Mesendoderm (in vitro differentiated cells): ENCODE data around the gene IPCEF1.
"Not testable (repeated sequence)": the region's sequence is repeated elsewhere in the genome, so short reads cannot be mapped to it uniquely, and the experiment has no call there.

Experiments
- DNase-seq: peaks from one replicate; pipeline ENCODE4 v3.0.0; 2013
- H2AK5ac ChIP-seq: 2 replicates; pipeline ENCODE4 v1.6.1; 2013; ENCODE audit warnings: low read length, inconsistent platforms
- H2BK120ac ChIP-seq: 2 replicates; pipeline ENCODE4 v1.6.1; 2013; ENCODE audit warnings: low read depth, mild to moderate bottlenecking, low read length, moderate library complexity, mixed read lengths
- H2BK15ac ChIP-seq: replicated peaks from 2 replicates; pipeline ENCODE4 v1.6.1; 2013; ENCODE audit warnings: low read depth, mild to moderate bottlenecking, moderate library complexity
- H2BK5ac ChIP-seq: 2 replicates; pipeline ENCODE4 v1.6.1; 2013; ENCODE audit warnings: low read length, inconsistent platforms
- H3K18ac ChIP-seq: 2 replicates; pipeline ENCODE4 v1.6.1; 2013; ENCODE audit warnings: mild to moderate bottlenecking, low read length, mixed read lengths
- H3K23ac ChIP-seq: one replicate; pipeline ENCODE4 v1.6.1; 2013; ENCODE audit warnings: low read length
- H3K27ac ChIP-seq: 2 replicates; pipeline ENCODE4 v1.5.1; 2013; ENCODE audit warnings: low read depth, mild to moderate bottlenecking, inconsistent platforms, low read length, moderate library complexity
- H3K27me3 ChIP-seq: 2 replicates; pipeline ENCODE4 v1.6.1; 2013; ENCODE audit warnings: low read length, control low read depth, mild to moderate bottlenecking, inconsistent platforms; ENCODE audit not compliant: insufficient read depth, poor library complexity
- H3K36me3 ChIP-seq: 2 replicates; pipeline ENCODE4 v1.6.1; 2013; ENCODE audit warnings: low read length, inconsistent platforms; ENCODE audit not compliant: control insufficient read depth, insufficient read depth
- H3K4ac ChIP-seq: one replicate; pipeline ENCODE4 v1.6.1; 2013; ENCODE audit warnings: low read depth, mild to moderate bottlenecking, low read length, moderate library complexity
- H3K4me1 ChIP-seq: 2 replicates; pipeline ENCODE4 v1.6.1; 2013; ENCODE audit warnings: low read depth, low read length, inconsistent platforms; ENCODE audit not compliant: control insufficient read depth
- H3K4me2 ChIP-seq: 2 replicates; pipeline ENCODE4 v1.6.1; 2013; ENCODE audit warnings: low read length
- H3K4me3 ChIP-seq: 2 replicates; pipeline ENCODE4 v1.5.1; 2013; ENCODE audit warnings: mild to moderate bottlenecking, low read length
- H3K56ac ChIP-seq: one replicate; pipeline ENCODE4 v1.6.1; 2013; ENCODE audit warnings: low read length
- H3K79me1 ChIP-seq: 2 replicates; pipeline ENCODE4 v1.6.1; 2013; ENCODE audit warnings: low read length, inconsistent platforms
- H3K79me2 ChIP-seq: 2 replicates; pipeline ENCODE4 v1.6.1; 2013; ENCODE audit warnings: mild to moderate bottlenecking, low read length; ENCODE audit not compliant: control insufficient read depth, insufficient read depth
- H3K9ac ChIP-seq: 2 replicates; pipeline ENCODE4 v1.6.1; 2013; ENCODE audit warnings: low read length, inconsistent platforms
- H4K5ac ChIP-seq: one replicate; pipeline ENCODE4 v1.6.1; 2013; ENCODE audit warnings: low read length
- H4K8ac ChIP-seq: one replicate; pipeline ENCODE4 v1.6.1; 2013; ENCODE audit warnings: low read depth, mild to moderate bottlenecking, control low read depth, low read length, moderate library complexity
- WGBS: extraction: QIAGEN DNeasy Blood & Tissue Kit; methylation state at CpG from one replicate; pipeline ENCODE4 v1.1.7; 2013; ENCODE audit warnings: low lambda C conversion rate, missing lambda C conversion rate; ENCODE audit not compliant: insufficient coverage; ENCODE audit errors: extremely low coverage; 5-methylcytosine and 5-hydroxymethylcytosine counted together

IPCEF1 gene

GRCh38 chr6:154341871-154342270 is 14.7 kb downstream of the IPCEF1 start:
- Histone ChIP-seq H2BK120ac (no peak overlapping the region), H4K5ac (no peak overlapping the region), H2BK5ac (no peak overlapping the region), H4K8ac (no peak overlapping the region), H3K4ac (no peak overlapping the region), H3K79me2 (no peaks in the 10 kb centered on the region), H3K27ac (no peak overlapping the region), H3K18ac (no peak overlapping the region), H2BK15ac (no peak overlapping the region), H3K36me3 (no peaks in the 10 kb centered on the region), H3K4me1 (peaks cover 2% of the 10 kb centered on the region), H3K23ac (no peak overlapping the region), H3K4me3 (no peak overlapping the region), H2AK5ac (no peak overlapping the region), H3K9ac (no peak overlapping the region), H3K56ac (no peak overlapping the region), H3K79me1 (no peaks in the 10 kb centered on the region), H3K27me3 (no peaks in the 10 kb centered on the region), H3K4me2 (no peak overlapping the region)
- WGBS, result no CpG with 5 or more reads among the region's 5 CpGs
- peak; percentile 41 for DNase-seq

- Histone ChIP-seq H2BK15ac (peak overlapping the region; percentile 39), H3K79me1 (no peaks in the 10 kb centered on the region), H3K4ac (no peak overlapping the region), H3K18ac (no peak overlapping the region), H3K4me3 (no peak overlapping the region), H4K5ac (no peak overlapping the region), H4K8ac (no peak overlapping the region), H3K27me3 (no peaks in the 10 kb centered on the region), H3K9ac (no peak overlapping the region), H2BK5ac (no peak overlapping the region), H2AK5ac (no peak overlapping the region), H3K4me2 (no peak overlapping the region), H3K56ac (no peak overlapping the region), H3K23ac (no peak overlapping the region), H3K79me2 (no peaks in the 10 kb centered on the region), H3K27ac (no peak overlapping the region), H2BK120ac (no peak overlapping the region), H3K4me1 (peaks cover 2% of the 10 kb centered on the region), H3K36me3 (no peaks in the 10 kb centered on the region)
- WGBS, result no CpG with 5 or more reads among the region's 4 CpGs
- DNase-seq, result no peak
These were observed 15.3 kb downstream of the IPCEF1 start for GRCh38 chr6:154341336-154341735.

GRCh38 chr6:154337406-154338005 is 19.1 kb downstream of the IPCEF1 start:
- H3K27me3 ChIP-seq, result no peaks in the 10 kb centered on the region
- no peak overlapping the region for H3K18ac ChIP-seq
- no peak overlapping the region for H4K8ac ChIP-seq
- no peak overlapping the region for H2BK5ac ChIP-seq
- H3K27ac ChIP-seq, result no peak overlapping the region
- H2BK120ac ChIP-seq, result no peak overlapping the region
- no CpG with 5 or more reads among the region's 4 CpGs for WGBS
- no peak overlapping the region for H4K5ac ChIP-seq
- H3K79me1 ChIP-seq, result no peaks in the 10 kb centered on the region
- H3K79me2 ChIP-seq, result no peaks in the 10 kb centered on the region
- H2AK5ac ChIP-seq, result no peak overlapping the region
- no peak overlapping the region for H3K4me2 ChIP-seq
- no peak overlapping the region for H3K56ac ChIP-seq
- H3K4me1 ChIP-seq, result peaks cover 2% of the 10 kb centered on the region
- no peak overlapping the region for H3K4me3 ChIP-seq
- no peak overlapping the region for H2BK15ac ChIP-seq
- H3K4ac ChIP-seq, result no peak overlapping the region
- no peak overlapping the region for H3K9ac ChIP-seq
- no peaks in the 10 kb centered on the region for H3K36me3 ChIP-seq
- H3K23ac ChIP-seq, result no peak overlapping the region
- no peak for DNase-seq

GRCh38 chr6:154334147-154334546 is 22.5 kb downstream of the IPCEF1 start:
- not testable (repeated sequence) for H3K79me2 ChIP-seq, H3K4me2 ChIP-seq, H3K4ac ChIP-seq, H4K5ac ChIP-seq, H3K27me3 ChIP-seq, H3K79me1 ChIP-seq, H3K18ac ChIP-seq, H3K23ac ChIP-seq, H2BK120ac ChIP-seq, H2BK15ac ChIP-seq, H2AK5ac ChIP-seq, H3K4me1 ChIP-seq, H3K27ac ChIP-seq, H3K56ac ChIP-seq, H3K9ac ChIP-seq, H2BK5ac ChIP-seq, DNase-seq, H3K36me3 ChIP-seq, H3K4me3 ChIP-seq, H4K8ac ChIP-seq
- no CpG with 5 or more reads among the region's 1 CpG for WGBS

- no peak overlapping the region for H2BK5ac ChIP-seq
- WGBS, result no CpG with 5 or more reads among the region's 2 CpGs
- no peak for DNase-seq
- no peaks in the 10 kb centered on the region for H3K4me1 ChIP-seq
- no peak overlapping the region for H4K8ac ChIP-seq
- no peaks in the 10 kb centered on the region for H3K36me3 ChIP-seq
- no peak overlapping the region for H3K27ac ChIP-seq
- H3K23ac ChIP-seq, result no peak overlapping the region
- no peak overlapping the region for H2BK120ac ChIP-seq
- H3K4me3 ChIP-seq, result no peak overlapping the region
- no peaks in the 10 kb centered on the region for H3K79me1 ChIP-seq
- H4K5ac ChIP-seq, result no peak overlapping the region
- H3K4ac ChIP-seq, result no peak overlapping the region
- no peak overlapping the region for H2AK5ac ChIP-seq
- H3K18ac ChIP-seq, result no peak overlapping the region
- H3K27me3 ChIP-seq, result no peaks in the 10 kb centered on the region
- H2BK15ac ChIP-seq, result no peak overlapping the region
- H3K79me2 ChIP-seq, result no peaks in the 10 kb centered on the region
- H3K9ac ChIP-seq, result no peak overlapping the region
- no peak overlapping the region for H3K4me2 ChIP-seq
- no peak overlapping the region for H3K56ac ChIP-seq
These were observed 24.9 kb downstream of the IPCEF1 start for GRCh38 chr6:154331750-154332149.
